Mesothelial cell of epicardium (in vitro differentiated cells): Measurements from ENCODE around the gene P2RX2. TPM values are rescaled to one million over a fixed set of nuclear protein-coding genes. Genes with fewer than 3 reads are reported as not detected.

Experiments
- DNase-seq, 2 experiments: peaks; one replicate each; pipeline ENCODE4 v3.0.0; 2021; ENCODE audit warnings: low spot score in 2 of 2; ENCODE audit not compliant: unreplicated experiment in 2 of 2
- H3K27ac Mint-ChIP-seq: 2 replicates; pipeline ENCODE4 v1.8.0; 2021; ENCODE audit warnings: mixed read lengths
- H3K27me3 Mint-ChIP-seq: 2 replicates; pipeline ENCODE4 v1.8.0; 2021; ENCODE audit warnings: low read depth, mixed read lengths
- H3K36me3 Mint-ChIP-seq: 2 replicates; pipeline ENCODE4 v1.8.0; 2021; ENCODE audit warnings: mixed read lengths
- H3K4me1 Mint-ChIP-seq: 2 replicates; pipeline ENCODE4 v1.8.0; 2021; ENCODE audit warnings: mixed read lengths
- H3K4me3 Mint-ChIP-seq: 2 replicates; pipeline ENCODE4 v1.8.0; 2021; ENCODE audit warnings: mild to moderate bottlenecking, moderate library complexity, mixed read lengths
- H3K9me3 Mint-ChIP-seq: 2 replicates; pipeline ENCODE4 v1.8.0; 2021; ENCODE audit warnings: mixed read lengths
- CTCF ChIP-seq: fragments of 200-600 bp; sonication (generic); IDR thresholded peaks from one replicate; pipeline ENCODE4 v1.5.0; 2021; ENCODE audit warnings: antibody characterized with exemption; ENCODE audit not compliant: unreplicated experiment
- total RNA-seq: library from RNA; stranded (reverse); gene quantifications from 3 replicates; pipeline ENCODE4 v1.2.1, GENCODE V29; 2021

Gene P2RX2
- 7.3 to 8.7 TPM (median 8.6 TPM) in 3 replicates for total RNA-seq

GRCh38 chr12:132618683-132619043 lies at the start of gene P2RX2:
Gene P2RX2 (plus strand): TSS chr12:132618776. CDS start chr12:132618817, 41 bp downstream.
- H3K4me3 Mint-ChIP-seq, result peak within 1 kb of the TSS; percentile 59
- no peak for TF ChIP-seq CTCF
- no peak within 1 kb of the TSS for H3K27ac Mint-ChIP-seq
- H3K9me3 Mint-ChIP-seq, result peaks cover 3% of the 10 kb centered on the region
- no peak for DNase-seq
- peaks cover 47% of the 10 kb centered on the region for H3K27me3 Mint-ChIP-seq
- peaks cover 2% of the 10 kb centered on the region for H3K36me3 Mint-ChIP-seq
- peaks cover 25% of the 10 kb centered on the region for H3K4me1 Mint-ChIP-seq

GRCh38 chr12:132568826-132569480 lies 49.6 kb upstream of the P2RX2 start:
- H3K27ac Mint-ChIP-seq, result no peak overlapping the region
- H3K9me3 Mint-ChIP-seq, result no peaks in the 10 kb centered on the region
- peaks cover 4% of the 10 kb centered on the region for H3K36me3 Mint-ChIP-seq
- TF ChIP-seq CTCF, result no peak
- H3K4me3 Mint-ChIP-seq, result no peak overlapping the region
- no peak for DNase-seq
- no peaks in the 10 kb centered on the region for H3K27me3 Mint-ChIP-seq
- H3K4me1 Mint-ChIP-seq, result peaks cover 9% of the 10 kb centered on the region

GRCh38 chr12:132569856-132570480 lies 48.6 kb upstream of the P2RX2 start:
- Mint-ChIP-seq H3K4me1 (peaks cover 9% of the 10 kb centered on the region), H3K27me3 (no peaks in the 10 kb centered on the region), H3K9me3 (no peaks in the 10 kb centered on the region), H3K36me3 (peaks cover 6% of the 10 kb centered on the region), H3K4me3 (no peak overlapping the region), H3K27ac (no peak overlapping the region)
- DNase-seq, result no peak
- TF ChIP-seq CTCF, result no peak

GRCh38 chr12:132570635-132571034 lies 47.9 kb upstream of the P2RX2 start:
- Mint-ChIP-seq H3K36me3 (peaks cover 5% of the 10 kb centered on the region), H3K9me3 (no peaks in the 10 kb centered on the region), H3K4me3 (no peak overlapping the region), H3K27me3 (no peaks in the 10 kb centered on the region), H3K27ac (no peak overlapping the region), H3K4me1 (peaks cover 8% of the 10 kb centered on the region)
- DNase-seq, result no peak
- TF ChIP-seq CTCF, result no peak

GRCh38 chr12:132571051-132571450 lies 47.5 kb upstream of the P2RX2 start:
- H3K4me1 Mint-ChIP-seq, result peaks cover 4% of the 10 kb centered on the region
- no peak for TF ChIP-seq CTCF
- no peaks in the 10 kb centered on the region for H3K27me3 Mint-ChIP-seq
- H3K27ac Mint-ChIP-seq, result no peak overlapping the region
- H3K4me3 Mint-ChIP-seq, result no peak overlapping the region
- DNase-seq, result no peak
- peaks cover 5% of the 10 kb centered on the region for H3K36me3 Mint-ChIP-seq
- H3K9me3 Mint-ChIP-seq, result no peaks in the 10 kb centered on the region
